C4-2B (cell line): ENCODE results near the gene SEMA5A.

Source experiments
- H3K27ac ChIP-seq: fragments of 450-650 bp; 2 replicates; pipeline ENCODE4 v1.5.1; 2017
- ZFX ChIP-seq: fragments of 450-650 bp; IDR thresholded peaks from 2 replicates; pipeline ENCODE4 v1.6.1; 2017
- TF ChIP-seq, protein P1 (sequence below): fragments of 450-650 bp; conservative IDR thresholded peaks from 2 replicates; pipeline ENCODE4 v1.5.1; 2017; ENCODE audit warnings: mild to moderate bottlenecking

The SEMA5A gene

DNA sequence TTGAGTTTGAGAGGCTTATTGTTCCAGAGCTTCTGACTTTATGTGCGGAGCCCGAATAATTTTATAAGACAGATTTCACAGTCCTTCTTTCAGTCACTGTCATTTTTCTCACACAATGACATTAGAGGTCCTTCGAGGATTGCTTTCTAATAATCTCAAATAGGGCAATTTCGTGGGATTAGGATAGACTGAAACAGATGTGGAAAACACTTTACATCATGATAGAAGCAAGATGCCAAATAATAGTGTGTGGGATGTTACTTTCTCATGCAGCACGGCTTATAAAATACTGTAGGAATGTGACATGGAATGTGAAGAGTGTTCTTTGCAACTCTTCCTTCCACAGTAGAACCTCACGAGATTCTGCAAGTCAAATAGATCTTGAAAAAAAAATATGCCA, 451.3 kb downstream of the SEMA5A start:
- no peak overlapping the region for H3K27ac ChIP-seq
- no peak for TF ChIP-seq ZFX
- TF ChIP-seq, protein P1, sequence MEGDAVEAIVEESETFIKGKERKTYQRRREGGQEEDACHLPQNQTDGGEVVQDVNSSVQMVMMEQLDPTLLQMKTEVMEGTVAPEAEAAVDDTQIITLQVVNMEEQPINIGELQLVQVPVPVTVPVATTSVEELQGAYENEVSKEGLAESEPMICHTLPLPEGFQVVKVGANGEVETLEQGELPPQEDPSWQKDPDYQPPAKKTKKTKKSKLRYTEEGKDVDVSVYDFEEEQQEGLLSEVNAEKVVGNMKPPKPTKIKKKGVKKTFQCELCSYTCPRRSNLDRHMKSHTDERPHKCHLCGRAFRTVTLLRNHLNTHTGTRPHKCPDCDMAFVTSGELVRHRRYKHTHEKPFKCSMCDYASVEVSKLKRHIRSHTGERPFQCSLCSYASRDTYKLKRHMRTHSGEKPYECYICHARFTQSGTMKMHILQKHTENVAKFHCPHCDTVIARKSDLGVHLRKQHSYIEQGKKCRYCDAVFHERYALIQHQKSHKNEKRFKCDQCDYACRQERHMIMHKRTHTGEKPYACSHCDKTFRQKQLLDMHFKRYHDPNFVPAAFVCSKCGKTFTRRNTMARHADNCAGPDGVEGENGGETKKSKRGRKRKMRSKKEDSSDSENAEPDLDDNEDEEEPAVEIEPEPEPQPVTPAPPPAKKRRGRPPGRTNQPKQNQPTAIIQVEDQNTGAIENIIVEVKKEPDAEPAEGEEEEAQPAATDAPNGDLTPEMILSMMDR: no peak

DNA sequence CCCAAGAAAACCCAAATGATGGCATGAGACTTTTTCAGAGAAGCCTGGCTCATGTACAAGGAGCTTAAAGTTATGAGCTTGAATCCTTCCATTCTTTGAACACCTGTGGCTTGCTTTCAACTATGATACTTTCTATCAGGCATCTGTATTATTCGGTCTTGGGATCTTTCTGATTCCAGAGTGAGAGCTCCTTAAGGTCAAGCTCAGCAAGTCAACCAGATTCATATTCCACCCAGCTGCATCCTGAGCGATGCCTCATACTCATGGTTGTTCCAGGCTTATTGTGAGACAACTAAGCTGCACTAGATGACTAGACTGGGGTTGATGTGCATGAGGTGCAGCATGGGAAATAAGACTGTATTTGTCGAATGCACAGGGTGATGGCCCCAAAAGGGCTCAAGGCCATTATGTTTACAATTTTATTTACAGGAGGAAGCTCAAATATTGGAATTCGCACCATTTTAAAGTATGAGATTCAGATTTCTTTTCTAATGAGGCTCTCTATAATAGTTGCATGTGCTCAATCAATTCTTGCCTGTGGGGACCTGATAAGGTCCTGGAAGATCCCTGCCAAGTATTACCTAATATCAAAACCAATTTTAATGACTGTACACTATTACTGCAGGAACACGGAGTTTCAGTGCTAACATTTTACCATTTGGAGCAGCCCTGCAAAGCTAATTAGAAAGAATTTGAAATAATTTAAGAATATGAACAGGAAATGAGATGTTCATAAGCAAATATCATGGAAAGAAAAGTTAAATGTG, 453.8 kb downstream of the SEMA5A start:
- no peak for TF ChIP-seq ZFX
- TF ChIP-seq, protein P1: no peak
- H3K27ac ChIP-seq: no peak overlapping the region

DNA sequence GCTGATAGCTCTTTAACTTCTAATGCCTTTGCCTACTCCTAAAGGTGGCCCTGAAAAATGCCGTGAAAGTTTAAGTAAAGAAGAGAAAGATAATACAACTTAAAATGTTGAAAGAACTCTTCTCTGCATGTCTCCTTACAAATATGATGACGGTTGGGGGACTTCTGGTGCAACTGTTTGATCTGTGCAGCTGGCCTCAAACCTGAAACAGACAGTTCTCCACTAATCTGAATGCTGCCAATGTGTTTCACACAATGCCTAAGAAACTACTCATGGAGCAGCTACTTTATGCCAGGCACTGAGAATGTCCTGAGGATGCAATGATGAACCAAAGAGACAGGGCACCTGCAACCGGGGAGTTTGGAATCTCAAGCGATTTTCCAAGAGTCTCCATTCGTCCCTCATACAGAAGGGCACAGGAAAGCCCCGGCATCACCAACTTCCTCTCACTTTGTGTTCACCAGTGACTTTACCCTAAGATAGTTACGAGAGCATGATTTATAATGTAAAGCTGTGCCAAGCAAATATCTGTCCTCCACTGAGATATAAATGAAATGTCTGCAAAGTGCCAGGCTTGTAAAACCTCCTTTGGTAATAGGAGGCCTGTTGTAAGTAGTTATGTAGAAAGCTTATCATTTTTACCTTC, 455.4 kb downstream of the SEMA5A start:
- TF ChIP-seq ZFX: no peak
- TF ChIP-seq, protein P1: no peak
- no peak overlapping the region for H3K27ac ChIP-seq

DNA sequence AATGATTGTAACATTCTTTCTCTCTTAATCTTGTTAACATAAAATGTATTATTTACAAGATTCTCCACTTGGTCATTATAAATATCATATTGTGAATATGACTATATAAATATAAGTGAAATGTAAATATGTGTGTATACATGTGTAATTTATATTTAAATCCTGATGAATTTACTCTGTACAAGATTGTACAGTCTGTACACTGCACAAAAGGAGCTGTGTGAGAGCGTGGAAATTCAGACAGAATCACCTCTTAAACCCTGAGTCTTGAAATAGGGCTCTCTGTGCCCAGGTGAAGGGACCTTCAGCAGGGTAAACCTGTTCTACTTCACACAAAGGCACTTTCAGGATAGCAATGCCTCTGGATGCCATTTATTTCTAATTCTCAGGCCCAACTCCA, 456.0 kb downstream of the SEMA5A start:
- no peak for TF ChIP-seq ZFX
- TF ChIP-seq, protein P1: no peak

DNA sequence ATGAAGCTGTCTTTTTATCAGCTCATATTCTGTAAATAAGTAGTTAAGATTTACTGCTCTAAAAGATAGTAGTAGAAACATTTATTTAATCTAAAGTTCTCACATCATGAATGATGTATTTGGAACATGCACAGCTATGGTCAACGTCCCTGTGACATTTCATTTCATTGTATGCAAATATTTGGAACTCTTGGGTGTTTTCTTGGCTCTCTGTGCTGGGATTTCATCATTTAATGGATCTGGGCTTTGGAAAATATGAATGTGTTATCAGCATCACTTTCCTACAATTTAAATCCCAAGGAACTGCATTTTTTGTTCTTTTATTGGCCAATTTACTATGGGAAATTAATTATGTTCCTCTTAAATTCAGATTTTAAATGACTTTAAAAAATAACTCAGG, 462.9 kb downstream of the SEMA5A start:
- TF ChIP-seq, protein P1: no peak
- TF ChIP-seq ZFX: no peak
- no peak overlapping the region for H3K27ac ChIP-seq

More for the DNA sequence above, 456.0 kb downstream of the SEMA5A start:
- no peak overlapping the region for H3K27ac ChIP-seq

DNA sequence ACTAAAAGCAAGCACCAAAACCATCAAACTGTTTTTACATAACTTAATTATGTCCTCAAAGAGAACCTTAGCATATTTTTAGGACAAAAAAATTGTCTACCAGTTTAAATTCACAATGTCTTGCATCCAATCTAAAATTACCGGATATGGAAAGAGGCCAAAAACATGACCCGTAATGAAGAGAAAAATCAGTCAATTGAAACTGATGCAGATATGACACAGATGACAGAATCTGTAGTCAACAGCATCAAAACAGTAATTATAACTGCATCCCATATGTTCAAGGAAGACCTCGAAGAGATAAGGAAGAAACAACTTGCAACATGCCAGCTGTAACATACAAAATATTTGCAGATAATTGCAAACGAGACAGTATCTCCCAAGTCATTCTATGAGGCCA, 473.2 kb downstream of the SEMA5A start:
- no peak overlapping the region for H3K27ac ChIP-seq
- no peak for TF ChIP-seq ZFX
- TF ChIP-seq, protein P1: no peak

DNA sequence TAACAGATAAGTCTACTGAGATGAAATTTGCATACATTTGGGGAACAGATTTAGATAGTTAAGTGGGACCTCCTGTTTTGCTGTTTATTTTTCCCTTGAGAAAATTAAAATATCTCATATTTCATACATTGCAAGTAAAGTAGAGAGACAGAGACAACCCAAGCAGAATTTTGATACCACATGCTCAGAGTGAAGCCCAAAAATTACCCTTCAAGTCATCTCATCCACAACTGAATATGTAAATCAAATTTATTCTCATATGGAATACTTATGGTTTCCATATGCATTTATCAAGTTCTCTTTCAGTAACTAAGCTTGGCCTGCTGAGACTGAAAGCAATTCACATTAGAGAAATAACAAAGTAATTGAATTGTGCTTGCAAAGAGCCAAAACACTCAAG, 474.4 kb downstream of the SEMA5A start:
- H3K27ac ChIP-seq: no peak overlapping the region
- TF ChIP-seq ZFX: no peak
- TF ChIP-seq, protein P1: no peak
